Measurements from ENCODE around the gene KIZ.
A peak's percentile ranks its signal among the peaks of the same experiment; 100 is the strongest.

DNA sequence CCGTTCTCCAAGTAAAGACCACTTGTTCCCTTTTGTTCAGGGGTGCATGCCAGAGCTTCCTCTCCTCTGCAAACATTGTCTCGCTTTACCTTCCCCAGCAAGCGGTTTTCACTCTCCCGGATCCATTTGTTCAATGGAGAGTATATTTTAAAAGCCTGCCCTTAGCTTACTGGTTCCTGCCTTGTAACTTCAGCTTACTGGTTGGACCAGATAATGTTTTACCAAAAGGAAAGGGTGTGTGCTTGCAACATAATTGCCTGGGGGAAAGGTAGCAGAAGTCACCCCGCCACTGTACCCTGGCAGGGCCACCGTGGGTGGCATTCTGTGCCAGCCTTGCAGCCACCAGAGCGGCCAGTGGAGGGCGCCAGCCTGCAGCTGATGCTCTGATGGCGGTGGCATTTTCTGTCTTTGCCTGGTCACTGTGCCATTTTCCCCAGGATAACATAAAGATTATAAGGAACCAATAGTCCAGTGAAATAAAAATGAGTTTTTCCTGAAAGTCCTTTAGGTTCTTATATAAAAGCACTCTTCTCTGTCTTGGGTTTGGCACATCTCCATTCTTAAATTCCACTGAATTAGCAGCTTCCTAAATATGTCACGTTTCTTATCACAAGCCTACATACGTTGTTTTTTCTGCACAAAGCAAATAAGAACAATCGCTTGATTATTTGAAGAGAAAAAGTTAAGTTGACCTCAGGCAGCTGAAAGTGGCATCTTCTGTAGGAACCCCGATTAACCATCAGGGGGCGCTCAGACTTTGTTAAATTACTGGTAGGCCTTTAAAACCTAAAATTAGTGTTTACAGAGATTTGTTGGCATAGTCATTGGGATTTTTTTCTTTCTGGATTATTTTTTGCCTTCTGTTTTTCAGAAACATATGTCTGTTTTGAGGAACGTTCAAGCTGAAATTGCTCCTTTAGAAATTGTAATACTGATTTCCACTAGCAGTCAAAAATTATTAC lies 109.9 kb downstream of the KIZ start:
- TF ChIP-seq, protein P1, sequence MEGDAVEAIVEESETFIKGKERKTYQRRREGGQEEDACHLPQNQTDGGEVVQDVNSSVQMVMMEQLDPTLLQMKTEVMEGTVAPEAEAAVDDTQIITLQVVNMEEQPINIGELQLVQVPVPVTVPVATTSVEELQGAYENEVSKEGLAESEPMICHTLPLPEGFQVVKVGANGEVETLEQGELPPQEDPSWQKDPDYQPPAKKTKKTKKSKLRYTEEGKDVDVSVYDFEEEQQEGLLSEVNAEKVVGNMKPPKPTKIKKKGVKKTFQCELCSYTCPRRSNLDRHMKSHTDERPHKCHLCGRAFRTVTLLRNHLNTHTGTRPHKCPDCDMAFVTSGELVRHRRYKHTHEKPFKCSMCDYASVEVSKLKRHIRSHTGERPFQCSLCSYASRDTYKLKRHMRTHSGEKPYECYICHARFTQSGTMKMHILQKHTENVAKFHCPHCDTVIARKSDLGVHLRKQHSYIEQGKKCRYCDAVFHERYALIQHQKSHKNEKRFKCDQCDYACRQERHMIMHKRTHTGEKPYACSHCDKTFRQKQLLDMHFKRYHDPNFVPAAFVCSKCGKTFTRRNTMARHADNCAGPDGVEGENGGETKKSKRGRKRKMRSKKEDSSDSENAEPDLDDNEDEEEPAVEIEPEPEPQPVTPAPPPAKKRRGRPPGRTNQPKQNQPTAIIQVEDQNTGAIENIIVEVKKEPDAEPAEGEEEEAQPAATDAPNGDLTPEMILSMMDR (IDR thresholded peaks at IDR 0.05; ENCODE audit: borderline replicate concordance, extremely low read depth, low read length, poor library complexity, severe bottlenecking), result peak; percentile 83
- no peak for TF ChIP-seq EZH2 (IDR thresholded peaks at IDR 0.05; ENCODE audit: borderline replicate concordance, low read depth, low read length, severe bottlenecking)

All from DND-41 (cell line).